Activated CD4-positive, alpha-beta T cell treated with anti-CD3 and anti-CD28 coated beads for 48 hours (primary cell): Measurements from ENCODE around the gene IFI27L2.

Experiments
- DNase-seq: peaks from one replicate; pipeline ENCODE4 v3.0.0-alpha.2; 2020

The IFI27L2 gene

GRCh38 chr14:94121485-94121884 lies 7.9 kb downstream of the IFI27L2 start:
- no peak for DNase-seq

GRCh38 chr14:94120667-94121340 lies 8.6 kb downstream of the IFI27L2 start:
- DNase-seq, result no peak

DNA sequence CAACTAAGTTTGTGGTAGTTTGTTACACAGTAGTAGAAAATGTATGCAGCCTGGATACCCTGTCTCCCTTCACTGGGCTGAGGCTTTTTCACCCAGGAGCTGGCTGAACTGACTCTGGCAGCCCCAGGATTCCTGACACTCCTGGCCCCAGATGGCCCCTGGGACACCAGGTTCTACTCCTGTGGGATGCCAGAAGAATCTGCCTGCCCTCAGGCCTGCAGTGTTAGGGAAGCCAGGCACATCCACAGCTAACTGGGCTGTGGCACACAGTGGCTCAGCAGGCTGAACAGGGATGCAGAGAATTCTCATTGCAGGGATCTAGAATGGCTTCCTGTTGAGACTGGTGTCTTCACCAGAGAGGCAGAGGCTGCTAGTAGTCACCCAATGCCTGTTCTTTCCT lies 10.3 kb downstream of the IFI27L2 start:
- DNase-seq, result no peak

- DNase-seq, result no peak
Measured at GRCh38 chr14:94117856-94118255, 11.5 kb downstream of the IFI27L2 start.

DNA sequence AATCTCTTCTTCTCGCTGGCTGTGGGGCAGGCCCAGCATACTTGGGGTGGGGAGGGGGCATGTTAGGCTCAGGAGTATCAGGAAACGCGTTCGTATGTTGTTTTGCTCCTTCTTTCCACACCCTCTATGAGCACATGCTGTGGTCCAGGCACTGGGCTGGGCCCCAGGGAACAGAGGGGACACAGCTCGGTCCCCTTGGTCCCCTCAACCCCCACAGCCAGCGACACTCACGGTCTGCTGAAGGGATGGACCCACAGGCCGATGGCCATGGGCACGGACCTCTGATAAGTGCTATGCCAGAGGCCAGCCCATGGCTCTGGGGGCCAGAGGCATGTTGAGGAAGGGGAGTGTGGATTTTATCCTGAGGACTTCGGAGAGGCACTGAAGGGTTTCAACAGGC lies 12.7 kb downstream of the IFI27L2 start:
- DNase-seq, result no peak

DNA sequence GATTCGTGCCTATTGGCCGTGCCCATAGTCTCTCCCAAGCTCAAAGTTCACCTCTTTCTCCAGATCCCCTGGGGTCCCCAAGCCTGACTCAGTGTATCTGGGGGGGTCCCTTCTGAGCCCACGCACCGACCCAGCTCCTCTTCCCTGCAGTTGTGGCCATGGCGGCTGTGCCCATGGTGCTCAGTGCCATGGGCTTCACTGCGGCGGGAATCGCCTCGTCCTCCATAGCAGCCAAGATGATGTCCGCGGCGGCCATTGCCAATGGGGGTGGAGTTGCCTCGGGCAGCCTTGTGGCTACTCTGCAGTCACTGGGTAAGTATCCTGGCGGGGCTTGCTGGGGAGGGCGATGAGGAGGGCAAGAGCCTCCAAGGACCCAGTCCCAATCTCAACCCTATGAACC lies 13.8 kb downstream of the IFI27L2 start:
- DNase-seq, result no peak

GRCh38 chr14:94115058-94115591 lies 14.3 kb downstream of the IFI27L2 start:
- no peak for DNase-seq

- DNase-seq, result no peak
Measured at GRCh38 chr14:94114589-94115057, 14.8 kb downstream of the IFI27L2 start.

- DNase-seq, result no peak
Measured at GRCh38 chr14:94113908-94114588, 15.4 kb downstream of the IFI27L2 start.

DNA sequence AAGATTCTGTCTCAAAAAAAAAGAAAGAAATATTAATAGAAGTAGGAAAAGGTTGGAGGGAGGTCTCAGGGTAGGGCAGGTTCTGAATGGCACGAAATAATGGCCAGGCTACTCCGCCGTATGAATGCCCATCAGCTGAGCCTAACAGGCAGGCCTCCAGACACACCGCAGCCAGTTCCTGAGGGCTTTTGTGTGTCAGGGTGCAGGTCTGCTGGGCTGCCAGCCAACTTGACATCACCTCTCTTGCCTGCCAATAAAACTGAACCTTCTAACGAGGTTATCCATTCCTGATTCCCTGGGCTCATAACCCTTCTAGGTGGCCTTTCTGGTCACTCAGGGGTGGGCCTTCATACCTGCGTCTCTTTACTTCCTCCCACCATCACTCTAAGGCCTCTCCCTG lies 15.9 kb downstream of the IFI27L2 start:
- no peak for DNase-seq

GRCh38 chr14:94113073-94113472 lies 16.3 kb downstream of the IFI27L2 start:
- DNase-seq, result no peak

- no peak for DNase-seq
Measured at GRCh38 chr14:94112513-94113063, 16.8 kb downstream of the IFI27L2 start.

DNA sequence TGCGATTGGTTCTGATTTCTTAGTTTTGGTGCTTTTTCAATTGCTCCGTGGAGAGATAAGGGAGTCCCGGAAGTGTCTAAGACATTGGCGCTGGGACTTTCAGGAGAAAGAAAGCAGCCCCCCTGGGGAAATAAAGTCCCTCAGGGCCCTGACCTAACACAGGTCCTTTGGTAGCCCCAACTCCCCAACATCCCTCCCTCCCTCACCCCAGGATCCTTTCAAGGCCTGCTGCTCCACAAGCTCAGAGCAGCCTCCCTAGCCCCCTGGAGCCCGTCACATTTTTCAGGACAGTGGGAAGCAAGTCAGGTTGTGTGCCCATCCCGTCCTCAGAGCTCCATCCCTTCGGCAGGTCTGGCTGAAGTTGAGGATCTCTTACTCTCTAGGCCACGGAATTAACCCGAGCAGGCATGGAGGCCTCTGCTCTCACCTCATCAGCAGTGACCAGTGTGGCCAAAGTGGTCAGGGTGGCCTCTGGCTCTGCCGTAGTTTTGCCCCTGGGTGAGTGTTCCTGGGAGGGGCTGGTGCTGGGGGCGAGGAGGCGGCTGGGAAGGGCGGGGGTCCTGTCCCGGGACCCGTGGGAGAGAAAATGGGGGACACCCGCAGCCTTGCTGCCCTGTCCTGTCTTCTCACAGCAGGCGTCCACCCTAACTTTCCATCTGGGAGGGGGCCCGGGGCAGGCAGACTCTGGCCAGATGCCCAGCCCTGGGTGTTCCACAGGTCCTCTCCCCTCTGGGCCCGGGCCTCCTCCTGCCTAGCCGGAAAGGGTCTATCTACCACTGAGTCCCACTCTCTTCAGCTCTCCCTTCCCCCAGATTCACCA lies 17.9 kb downstream of the IFI27L2 start:
- DNase-seq, result no peak

DNA sequence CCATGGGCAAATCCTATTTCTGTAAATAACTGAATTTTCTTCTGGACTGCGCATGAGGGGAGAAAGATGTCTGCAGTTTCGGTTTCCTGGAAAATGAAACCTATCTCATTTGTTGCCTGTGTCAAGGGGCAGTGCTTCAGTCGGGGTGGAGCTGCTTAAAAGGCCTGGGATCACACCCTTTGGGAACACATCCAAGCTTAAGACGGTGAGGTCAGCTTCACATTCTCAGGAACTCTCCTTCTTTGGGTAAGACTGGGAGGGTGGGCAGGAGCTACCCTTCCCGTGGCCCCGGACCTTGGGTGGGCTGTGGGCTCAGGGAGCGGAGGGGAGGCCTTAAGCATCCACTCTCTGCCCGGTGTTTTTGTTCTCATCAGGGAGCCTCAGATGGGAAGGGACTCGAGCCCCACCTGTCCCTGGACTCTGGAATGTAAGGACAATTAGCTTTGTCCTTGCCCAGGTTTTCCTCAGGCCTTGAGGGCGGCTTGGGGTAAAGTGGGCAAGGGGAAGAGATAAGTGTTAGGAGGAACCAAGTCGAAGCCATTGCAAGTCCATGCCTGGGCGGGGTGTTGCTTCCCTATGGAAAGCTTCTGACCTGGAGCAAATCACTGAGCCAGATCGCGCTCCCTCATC lies 18.7 kb downstream of the IFI27L2 start, which contains the start of gene IFI27:
Gene IFI27, plus strand, starts transcription at position 185 of the 630 bp plus-strand sequence.
- DNase-seq, result no peak

GRCh38 chr14:94109915-94110250 lies 19.5 kb downstream of the IFI27L2 start:
- no peak for DNase-seq

GRCh38 chr14:94104731-94105130 lies 24.7 kb downstream of the IFI27L2 start:
- DNase-seq, result no peak

DNA sequence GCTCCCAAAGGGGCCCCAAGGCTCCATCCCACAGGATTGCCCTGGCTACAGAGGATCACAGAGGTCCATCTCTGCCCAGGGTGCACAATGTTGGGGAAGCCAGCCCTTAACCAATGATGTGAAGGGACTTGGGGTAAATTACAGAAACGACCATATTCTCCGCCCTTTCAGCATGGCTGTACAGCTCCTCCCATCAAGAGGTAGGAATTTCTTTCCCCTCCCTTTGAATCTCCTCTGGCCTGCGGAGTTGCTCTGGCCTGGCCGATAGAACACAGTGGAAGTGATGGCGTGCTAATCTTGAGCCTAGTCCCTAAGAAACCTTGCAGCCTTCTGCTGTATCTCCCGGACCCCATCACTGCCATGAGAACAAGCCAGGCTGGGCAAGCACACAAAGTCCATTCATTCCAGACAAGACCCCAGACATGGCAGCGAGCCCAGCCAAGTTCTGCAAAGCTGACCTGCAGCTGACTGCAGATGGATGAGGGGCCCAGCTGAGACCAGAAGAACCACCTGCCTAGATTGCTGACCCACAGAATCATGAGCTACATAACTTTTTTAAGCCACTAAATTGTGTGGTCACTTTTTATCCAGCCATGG lies 25.8 kb downstream of the IFI27L2 start:
- no peak for DNase-seq

GRCh38 chr14:94102768-94103482 lies 26.5 kb downstream of the IFI27L2 start:
- DNase-seq, result no peak

- DNase-seq, result no peak
Measured at GRCh38 chr14:94101748-94102147, 27.7 kb downstream of the IFI27L2 start.

GRCh38 chr14:94100847-94101246 lies 28.6 kb downstream of the IFI27L2 start:
- DNase-seq, result no peak

DNA sequence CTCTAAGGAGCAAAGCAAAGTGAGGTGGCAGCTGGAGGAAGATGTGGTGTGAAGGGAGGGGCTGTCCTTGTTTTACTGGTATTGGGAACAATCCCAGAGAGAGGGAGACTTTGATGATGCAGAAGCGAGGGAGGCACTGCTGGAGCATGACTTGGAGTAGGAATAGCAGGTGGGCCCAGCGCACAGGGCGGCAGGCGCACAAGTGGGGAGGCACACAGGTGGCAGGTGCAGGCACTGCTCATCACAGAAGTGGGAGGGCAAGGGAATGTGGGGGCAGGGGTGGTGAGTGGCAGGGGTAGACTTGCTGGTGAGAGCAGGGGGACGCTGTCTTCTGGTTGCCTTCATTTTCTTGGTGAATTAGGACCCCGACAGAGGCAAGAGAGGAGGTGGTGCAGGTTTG lies 30.4 kb downstream of the IFI27L2 start:
- DNase-seq, result no peak
